SK-N-SH (cell line): ENCODE results near the gene HOXD11. TPM values are rescaled to one million over a fixed set of nuclear protein-coding genes. Genes with fewer than 3 reads are reported as not detected.

Experiments
- CTCF ChIA-PET: fragments of 300-600, 350-600 bp; formaldehyde crosslinking; extraction: SDS; loops from one replicate; lab custom pipeline; 2021; lab: Yijun Ruan, JAX
- POLR2A ChIA-PET: fragments of 350-600 bp; sonication (Branson Sonifier 250); formaldehyde crosslinking; extraction: SDS; loops from one replicate; lab custom pipeline; 2020; ENCODE audit warnings: antibody characterized with exemption, inconsistent platforms; lab: Yijun Ruan, JAX
- DNase-seq: peaks from one replicate; pipeline ENCODE4 v3.0.0; 2012
- H2AFZ ChIP-seq: fragments of 200-600 bp; sonication (generic); 2 replicates; pipeline ENCODE4 v1.8.1; 2016; ENCODE audit warnings: antibody characterized with exemption, mild to moderate bottlenecking, low read depth
- H3F3A ChIP-seq: fragments of 200-600 bp; sonication (generic); replicated peaks from 2 replicates; pipeline ENCODE3; 2016; ENCODE audit warnings: antibody characterized with exemption, mild to moderate bottlenecking; ENCODE audit not compliant: insufficient read depth
- H3K27ac ChIP-seq, 2 experiments: fragments of 200-500 bp in 1 of 2; fragments of 200-600 bp in 1 of 2; sonication (Bioruptor generic) in 1 of 2; sonication (generic), shearing (Covaris generic) in 1 of 2; 2 replicates each; pipeline versions ENCODE4 v1.5.1 to v1.6.1; 2014 to 2016; ENCODE audit warnings: low read depth in 2 of 2, inconsistent platforms in 1 of 2, low read length in 1 of 2, mild to moderate bottlenecking in 1 of 2, mixed read lengths in 1 of 2
- H3K27me3 ChIP-seq: fragments of 200-600 bp; sonication (generic), shearing (Covaris generic); 2 replicates; pipeline ENCODE4 v1.6.1; 2016; ENCODE audit warnings: mixed run types; ENCODE audit not compliant: insufficient read depth
- H3K36me3 ChIP-seq, 2 experiments: fragments of 200-500 bp in 1 of 2; fragments of 200-600 bp in 1 of 2; sonication (Bioruptor generic) in 1 of 2; sonication (generic) in 1 of 2; replicated peaks in 1 of 2; 2 replicates each; pipeline versions ENCODE3 to v1.5.1; 2014 to 2016; ENCODE audit warnings: low read length in 1 of 2, mild to moderate bottlenecking in 1 of 2; ENCODE audit not compliant: insufficient read depth in 2 of 2, control insufficient read depth in 1 of 2
- H3K4me1 ChIP-seq, 2 experiments: fragments of 200-500 bp in 1 of 2; fragments of 200-600 bp in 1 of 2; sonication (Bioruptor generic) in 1 of 2; sonication (generic), shearing (Covaris generic) in 1 of 2; 2 replicates each; pipeline versions ENCODE4 v1.5.1 to v1.6.1; 2014 to 2016; ENCODE audit warnings: low read depth in 1 of 2, low read length in 1 of 2, mixed run types in 1 of 2; ENCODE audit not compliant: insufficient read depth in 2 of 2, control insufficient read depth in 1 of 2
- H3K4me2 ChIP-seq: fragments of 200-600 bp; sonication (generic), shearing (Covaris generic); 2 replicates; pipeline ENCODE4 v1.6.1; 2017; ENCODE audit warnings: mixed run types
- H3K4me3 ChIP-seq, 2 experiments: fragments of 200-500 bp in 1 of 2; fragments of 200-600 bp in 1 of 2; sonication (Bioruptor generic) in 1 of 2; sonication (generic), shearing (Covaris generic) in 1 of 2; 2 replicates each; pipeline versions ENCODE4 v1.5.1 to v1.8.1; 2014 to 2016; ENCODE audit warnings: low read depth in 2 of 2, inconsistent platforms in 1 of 2, low read length in 1 of 2, mild to moderate bottlenecking in 1 of 2, mixed read lengths in 1 of 2, moderate library complexity in 1 of 2
- H3K79me2 ChIP-seq: fragments of 200-600 bp; sonication (generic); 2 replicates; pipeline ENCODE4 v1.8.1; 2017; ENCODE audit warnings: mild to moderate bottlenecking; ENCODE audit not compliant: insufficient read depth
- H3K9ac ChIP-seq: fragments of 200-600 bp; sonication (generic); 2 replicates; pipeline ENCODE4 v1.6.1; 2017; ENCODE audit warnings: mixed run types
- H3K9me2 ChIP-seq: fragments of 200-600 bp; sonication (generic); 2 replicates; pipeline ENCODE4 v1.6.1; 2017; ENCODE audit warnings: mixed run types
- H3K9me3 ChIP-seq: fragments of 200-600 bp; sonication (generic); 2 replicates; pipeline ENCODE4 v1.6.1; 2017; ENCODE audit warnings: mixed run types, mild to moderate bottlenecking, moderate library complexity
- H4K20me1 ChIP-seq: fragments of 200-600 bp; sonication (generic); 2 replicates; pipeline ENCODE4 v1.6.1; 2017; ENCODE audit warnings: mild to moderate bottlenecking, mixed run types; ENCODE audit not compliant: insufficient read depth
- CHD2 ChIP-seq: fragments of 150-350 bp; IDR thresholded peaks from 2 replicates; pipeline ENCODE4 v1.6.1; 2018; ENCODE audit warnings: low read length; ENCODE audit not compliant: partially characterized antibody
- ELF1 ChIP-seq: IDR thresholded peaks from 2 replicates; pipeline ENCODE4 v1.4.0; 2012
- EP300 ChIP-seq, 2 experiments: IDR thresholded peaks; 2 replicates each; pipeline versions ENCODE4 v1.4.0 to v1.6.1; 2012; ENCODE audit warnings: borderline replicate concordance in 1 of 2, low read depth in 1 of 2, low read length in 1 of 2
- FOSL2 ChIP-seq: IDR thresholded peaks from 2 replicates; pipeline ENCODE4 v1.4.0; 2012; ENCODE audit warnings: low read depth, mild to moderate bottlenecking, moderate library complexity, borderline replicate concordance
- FOXM1 ChIP-seq: IDR thresholded peaks from 2 replicates; pipeline ENCODE4 v1.4.0; 2012; ENCODE audit warnings: low read depth, mild to moderate bottlenecking
- GABPA ChIP-seq: IDR thresholded peaks from 2 replicates; pipeline ENCODE4 v1.4.0; 2012; ENCODE audit warnings: low read depth, mild to moderate bottlenecking
- GATA2 ChIP-seq: sonication (generic); formaldehyde crosslinking; IDR thresholded peaks from 2 replicates; pipeline ENCODE4 v1.5.0; 2020; ENCODE audit warnings: mild to moderate bottlenecking, missing genetic modification reagents
- JUND ChIP-seq: IDR thresholded peaks from 2 replicates; pipeline ENCODE4 v1.4.0; 2012
- MXI1 ChIP-seq: IDR thresholded peaks from 2 replicates; pipeline ENCODE4 v1.6.1; 2012; ENCODE audit warnings: mild to moderate bottlenecking, low read depth, low read length, improper control_type of control experiment
- PBX3 ChIP-seq: IDR thresholded peaks from 2 replicates; pipeline ENCODE4; 2012
- POLR2AphosphoS5 ChIP-seq: IDR thresholded peaks from 2 replicates; pipeline ENCODE4 v1.6.1; 2012; ENCODE audit warnings: low read depth, low read length
- REST ChIP-seq: IDR thresholded peaks from 2 replicates; pipeline ENCODE4 v1.6.1; 2012; ENCODE audit warnings: mild to moderate bottlenecking, low read depth, low read length, moderate library complexity
- RXRA ChIP-seq: IDR thresholded peaks from 2 replicates; pipeline ENCODE4 v1.4.0; 2012; ENCODE audit warnings: low read depth, mild to moderate bottlenecking, borderline replicate concordance
- YY1 ChIP-seq: IDR thresholded peaks from 2 replicates; pipeline ENCODE4 v1.4.0; 2012; ENCODE audit warnings: low read depth, mild to moderate bottlenecking
- ZBTB33 ChIP-seq: IDR thresholded peaks from 2 replicates; pipeline ENCODE4 v1.4.0; 2012; ENCODE audit warnings: low read depth, borderline replicate concordance
- WGBS: methylation state at CpG from one replicate; pipeline ENCODE4 v1.1.6; 2017; ENCODE audit warnings: low lambda C conversion rate; 5-methylcytosine and 5-hydroxymethylcytosine counted together
- polyA plus RNA-seq, 3 experiments: library from polyadenylated mRNA; depleted of rRNA; stranded (reverse); fragments of >200 nt; gene quantifications; 2 replicates each; pipeline ENCODE4 v1.2.3, GENCODE V29; 2012

HOXD11 gene
- polyA plus RNA-seq, 1 of the 3 experiments (the other 2 are of a cell fraction), result not detected

- no peak overlapping the region for H3K27ac ChIP-seq
- H3K36me3 ChIP-seq, result no peaks in the 10 kb centered on the region
- H3F3A ChIP-seq, result no peaks in the 10 kb centered on the region
- H3K9me3 ChIP-seq, result no peaks in the 10 kb centered on the region
- no peak for DNase-seq
- POLR2A ChIA-PET, result no interaction called here
- peaks cover 97% of the 10 kb centered on the region for H3K27me3 ChIP-seq
- CTCF ChIA-PET, result interaction anchor here (0.6 to 13.5 kb wide), 61 partner anchors 9 to 1469 kb away, joined by 3 to 264 read pairs (median 4); partner anchors contain the start of genes CHN1, EVX2, HOXD10 and HOXD11
- TF ChIP-seq CHD2 (no peak), FOXM1 (no peak), GATA2 (CRISPR knock-in tag) (no peak), JUND (no peak), FOSL2 (no peak), ELF1 (no peak), ZBTB33 (no peak), PBX3 (no peak), RXRA (no peak), MXI1 (no peak), REST (no peak), EP300 (IDR thresholded peaks at IDR 0.05; ENCODE audit: borderline replicate concordance in 1 of 2, low read depth in 1 of 2, low read length in 1 of 2) (no peak), POLR2AphosphoS5 (no peak), YY1 (no peak), GABPA (no peak)
- H3K4me2 ChIP-seq, result peak overlapping the region; percentile 81
- peak overlapping the region; percentile 48 to 59; a peak in 2 of 4 replicates for H3K4me3 ChIP-seq
- no peaks in the 10 kb centered on the region for H3K9me2 ChIP-seq
- peak overlapping the region; percentile 1; the same call in 1 of the 2 replicates for H2AFZ ChIP-seq
- no peak overlapping the region for H3K9ac ChIP-seq
- H3K4me1 ChIP-seq, result peaks cover 0 to 25% of the 10 kb centered on the region in 2 experiments; a peak in 3 of 4 replicates
- 2% methylated on average over 18 of the region's 18 CpGs for WGBS
- no peaks in the 10 kb centered on the region for H4K20me1 ChIP-seq
- no peaks in the 10 kb centered on the region for H3K79me2 ChIP-seq
Observed at GRCh38 chr2:176097820-176098365, 9.2 kb upstream of the HOXD11 start.
